HG02642 (cell line): ENCODE data around the gene CTNNA2.
"Not testable (repeated sequence)": the region's sequence is repeated elsewhere in the genome, so short reads cannot be mapped to it uniquely, and the experiment has no call there.

ENCODE experiments used
- ATAC-seq: cut with Tn5 transposase; IDR thresholded peaks from one replicate; pipeline ENCODE4 v1.9.1; 2021; ENCODE audit warnings: mild to moderate bottlenecking; ENCODE audit not compliant: unreplicated experiment, poor library complexity

CTNNA2 gene

DNA sequence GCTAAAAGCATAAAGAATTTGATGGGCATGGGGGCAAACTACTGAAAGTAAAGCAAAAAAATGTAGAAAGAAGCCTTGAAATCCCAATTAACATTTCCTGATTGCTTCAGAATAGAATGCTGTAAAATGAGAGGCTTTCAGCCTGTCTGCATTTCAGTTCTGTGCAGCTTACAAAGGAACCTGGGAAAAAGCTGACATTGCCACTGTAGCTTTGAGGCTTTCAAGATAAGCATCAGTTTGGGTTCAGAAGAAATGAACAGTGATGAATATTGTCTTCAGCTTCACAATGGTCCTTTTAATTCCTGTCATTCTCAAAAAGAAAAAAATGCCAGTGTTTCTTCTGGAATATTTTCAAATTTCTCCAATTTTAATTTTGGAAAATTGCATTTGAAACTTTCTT is 549.0 kb downstream of the CTNNA2 start:
- no peak for ATAC-seq

DNA sequence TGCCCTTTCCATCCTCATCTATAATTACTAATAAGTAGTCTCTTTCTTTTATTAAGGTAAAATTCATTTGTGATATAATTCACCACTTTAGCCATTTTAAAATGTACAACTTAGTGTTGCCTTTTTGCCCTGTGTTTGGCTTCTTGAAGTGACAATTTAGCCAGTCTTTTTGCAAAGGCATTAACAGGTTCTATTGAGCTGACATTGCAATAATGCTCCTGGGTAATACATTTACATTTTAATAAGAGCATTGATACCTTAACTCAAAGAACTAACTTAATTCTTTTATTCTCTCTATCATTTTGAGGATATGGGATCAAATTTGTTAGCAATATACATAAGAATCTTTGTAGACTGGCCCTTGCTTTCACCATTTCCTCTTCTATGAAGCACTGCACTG is 549.4 kb downstream of the CTNNA2 start:
- no peak for ATAC-seq

DNA sequence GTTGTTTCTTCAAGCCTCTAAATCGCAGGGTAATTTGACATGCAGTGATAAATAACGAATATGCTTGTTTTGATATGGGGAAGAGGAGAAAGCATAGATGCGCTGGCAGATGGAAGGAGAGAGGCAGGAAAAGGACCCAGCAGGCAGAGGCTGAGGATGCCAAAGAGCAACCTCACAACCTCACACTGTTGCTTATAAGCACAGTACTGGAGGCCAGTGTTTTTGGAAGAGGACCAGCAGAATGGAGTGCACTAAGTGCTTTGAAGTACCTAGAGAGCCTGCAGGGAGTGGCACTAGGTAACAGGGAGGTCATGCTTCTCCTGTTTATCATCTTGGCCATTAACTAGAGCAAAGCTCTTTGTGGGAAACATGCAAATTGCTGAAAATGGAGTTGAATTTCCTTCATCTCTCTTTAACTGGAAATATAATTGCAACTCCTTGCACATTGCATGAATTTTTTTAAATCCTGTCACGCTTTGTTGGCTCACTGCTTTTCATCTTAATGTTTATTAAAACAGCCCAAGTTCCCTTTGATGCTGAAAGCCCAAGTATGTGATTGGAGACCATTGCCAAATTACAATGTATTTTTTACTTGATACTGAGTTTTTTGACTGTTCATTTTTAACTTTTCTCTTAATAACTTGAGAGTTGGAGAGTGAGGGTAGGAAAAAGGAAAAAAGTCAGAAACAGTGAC is 555.3 kb downstream of the CTNNA2 start:
- no peak for ATAC-seq

DNA sequence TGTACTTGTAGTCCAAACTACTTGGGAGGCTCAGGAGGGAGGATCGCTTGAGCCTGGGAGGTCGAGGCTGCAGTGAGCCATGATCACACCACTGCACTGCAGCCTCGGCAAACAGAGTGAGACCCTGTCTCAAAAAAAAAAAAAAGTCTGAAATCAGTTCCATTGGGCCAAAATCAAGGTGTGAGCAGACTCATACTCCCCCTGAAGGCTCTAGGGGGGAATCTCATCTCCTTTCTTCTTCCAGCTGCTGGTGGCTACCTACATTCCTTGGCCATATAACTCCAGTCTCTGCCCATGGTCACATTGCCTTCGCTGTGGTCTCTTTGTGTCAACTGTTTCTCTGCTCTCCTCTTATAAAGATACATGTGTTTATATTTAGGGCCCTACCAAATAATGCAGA is 557.7 kb downstream of the CTNNA2 start:
- no peak for ATAC-seq

DNA sequence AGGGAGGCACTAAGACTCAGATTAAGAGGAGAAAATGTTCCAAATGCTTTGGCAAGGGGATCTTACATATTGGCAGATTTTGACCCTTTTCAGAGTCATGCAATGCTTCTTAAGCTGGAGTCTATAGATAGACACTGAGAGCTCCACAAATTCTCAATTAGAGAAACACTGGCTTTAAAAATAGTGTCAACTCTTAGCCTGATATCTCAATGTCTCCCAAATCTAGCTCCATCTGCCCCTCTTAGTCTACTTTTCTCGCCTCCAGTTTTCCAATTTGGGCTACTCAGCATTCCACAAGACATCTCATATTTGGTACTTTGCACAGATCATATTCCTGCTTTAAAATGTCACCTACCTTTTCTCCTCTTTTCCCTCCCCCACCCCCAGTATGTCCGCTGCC is 559.1 kb downstream of the CTNNA2 start:
- no peak for ATAC-seq

DNA sequence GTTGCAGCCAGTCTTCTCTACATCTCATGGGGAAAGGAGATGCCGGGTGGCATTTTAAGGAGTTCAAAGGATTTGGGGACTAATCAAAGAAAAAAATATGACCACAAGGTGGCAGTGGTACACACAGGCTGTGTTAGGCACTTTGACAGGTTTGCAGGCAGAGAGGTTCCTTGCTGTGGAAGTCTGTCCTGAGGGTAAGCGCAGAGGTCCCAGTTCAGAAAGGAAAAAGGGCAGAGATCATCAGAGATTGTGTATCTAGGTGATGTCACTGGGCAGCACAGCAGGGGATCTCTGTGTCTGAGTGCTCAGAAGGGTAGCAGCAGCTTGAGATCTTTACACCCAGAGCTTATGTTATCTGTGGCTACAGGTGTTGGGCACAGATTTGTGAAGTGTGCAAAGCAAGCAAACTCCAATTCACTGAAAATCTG is 560.3 kb downstream of the CTNNA2 start:
- ATAC-seq: peak; percentile 76

DNA sequence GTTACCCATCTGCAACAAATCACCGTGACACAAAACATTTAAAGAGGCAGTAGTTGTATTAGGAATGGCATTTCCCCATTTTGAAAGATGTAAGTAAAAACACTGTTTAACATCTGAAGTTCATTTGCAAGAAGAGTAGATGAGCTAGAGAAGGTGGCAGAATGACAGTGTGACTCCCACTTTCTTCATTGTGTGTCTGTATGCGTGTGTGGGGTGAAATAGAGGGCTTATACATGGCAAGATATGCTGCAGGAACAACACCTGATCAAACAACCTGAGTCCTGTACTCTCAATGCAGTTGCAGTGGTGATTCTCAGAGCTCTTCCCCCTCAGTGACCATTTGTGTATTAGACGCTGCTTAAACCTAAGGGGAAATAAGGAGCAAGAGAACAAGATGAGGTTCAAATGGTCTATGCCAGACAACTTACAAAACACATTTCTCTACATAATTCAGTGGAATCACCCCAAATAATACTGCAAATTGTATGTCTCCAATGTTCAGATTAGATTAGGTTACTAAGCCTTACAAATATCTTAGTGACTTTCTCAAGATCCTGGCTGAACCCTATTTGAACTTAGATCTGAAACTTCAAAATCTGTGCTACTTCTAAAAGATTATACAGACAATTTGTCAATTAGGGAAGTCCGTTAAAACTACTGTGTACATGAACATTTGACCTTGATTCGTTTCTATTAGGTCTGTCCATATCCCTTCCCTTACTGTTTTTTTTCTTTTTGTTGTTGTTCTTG is 561.6 kb downstream of the CTNNA2 start:
- no peak for ATAC-seq

DNA sequence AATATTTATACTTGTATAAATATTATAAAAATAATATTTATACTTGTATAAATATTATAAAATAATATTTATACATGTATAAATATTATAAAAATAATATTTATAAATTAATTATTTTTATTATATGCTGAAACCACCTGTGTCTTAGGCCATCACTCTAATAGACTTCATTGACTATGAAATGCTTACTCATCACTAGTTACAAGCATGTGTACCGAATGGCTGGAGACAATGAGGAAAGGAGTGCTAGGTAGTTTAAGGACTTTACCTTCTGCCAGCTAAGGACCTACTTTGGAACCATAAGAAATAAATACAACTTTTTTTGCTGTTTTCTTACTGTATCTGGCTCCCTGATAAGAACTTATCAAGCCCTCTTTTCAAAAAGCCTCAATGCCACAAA is 562.9 kb downstream of the CTNNA2 start:
- no peak for ATAC-seq

DNA sequence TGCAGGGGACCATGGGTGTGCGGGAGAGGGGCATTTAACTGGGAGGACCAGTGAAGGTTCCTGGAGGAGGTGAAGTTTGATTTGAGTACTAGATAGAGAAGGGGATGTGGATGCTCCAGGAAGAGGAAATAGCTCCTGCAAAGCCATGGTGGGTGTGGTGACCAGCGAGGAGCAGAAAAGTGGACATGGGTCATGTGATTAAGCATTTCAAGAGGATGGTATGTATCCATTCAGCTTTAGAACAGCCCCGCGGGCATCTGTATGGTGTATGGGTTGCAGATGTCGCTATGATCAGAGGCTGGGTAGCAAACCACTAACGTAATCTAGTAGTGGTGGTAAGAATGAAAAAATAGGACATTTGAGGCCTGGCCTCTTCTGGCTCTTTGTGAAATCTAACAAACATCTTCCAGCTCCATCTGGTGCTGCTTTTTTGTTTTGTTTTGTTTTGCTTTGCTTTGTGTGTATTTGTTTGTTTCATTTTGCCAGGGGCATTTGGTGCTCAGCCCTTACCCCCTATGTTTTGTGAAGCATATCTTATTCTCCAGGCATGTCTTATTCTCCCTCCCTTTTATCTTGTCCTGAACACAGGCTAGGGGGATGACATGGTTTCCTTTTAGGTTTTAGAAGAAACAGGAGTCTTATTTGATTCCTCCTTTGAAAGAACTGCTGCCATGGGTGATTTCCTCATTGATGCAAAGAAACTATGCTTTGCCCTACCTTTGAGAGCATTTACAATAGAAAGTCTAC is 565.6 kb downstream of the CTNNA2 start:
- no peak for ATAC-seq

DNA sequence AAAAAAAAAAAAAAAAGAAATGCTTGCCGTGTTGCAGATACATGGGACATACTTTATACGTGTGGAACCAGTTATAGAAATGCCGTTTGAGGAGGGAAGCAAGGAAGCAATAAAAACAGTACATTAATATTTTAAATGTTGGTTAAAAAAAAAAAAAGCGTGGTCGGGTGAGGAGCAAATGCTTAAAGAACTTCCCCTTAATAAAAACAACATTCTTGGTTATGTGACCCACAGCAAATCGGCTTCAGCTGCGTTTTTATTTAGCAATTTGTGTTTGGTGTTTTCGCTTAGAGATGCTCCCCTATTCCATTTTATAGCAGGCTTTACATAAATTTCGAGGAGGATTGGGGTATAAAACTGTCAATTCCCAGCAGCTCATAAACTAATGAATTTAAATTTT is 568.1 kb downstream of the CTNNA2 start:
- no peak for ATAC-seq

DNA sequence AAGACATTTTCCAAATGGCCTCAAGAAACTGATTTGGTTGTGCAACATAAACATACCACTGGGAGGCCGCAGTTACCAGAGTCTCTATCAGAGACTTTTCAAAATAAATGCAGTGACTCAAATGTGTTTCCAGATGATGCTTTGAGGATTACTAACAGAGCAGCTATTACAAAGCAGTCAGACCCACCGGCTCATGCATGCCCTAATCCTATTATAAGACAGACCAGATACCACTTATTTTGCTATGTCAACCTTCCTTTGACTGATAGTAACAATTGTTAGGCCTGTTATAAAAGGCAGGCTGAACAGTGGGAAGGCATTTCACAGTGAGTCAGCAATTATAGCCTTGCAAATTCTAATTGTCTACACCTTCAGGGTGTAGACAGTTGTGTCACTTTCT is 574.0 kb downstream of the CTNNA2 start:
- ATAC-seq: no peak

DNA sequence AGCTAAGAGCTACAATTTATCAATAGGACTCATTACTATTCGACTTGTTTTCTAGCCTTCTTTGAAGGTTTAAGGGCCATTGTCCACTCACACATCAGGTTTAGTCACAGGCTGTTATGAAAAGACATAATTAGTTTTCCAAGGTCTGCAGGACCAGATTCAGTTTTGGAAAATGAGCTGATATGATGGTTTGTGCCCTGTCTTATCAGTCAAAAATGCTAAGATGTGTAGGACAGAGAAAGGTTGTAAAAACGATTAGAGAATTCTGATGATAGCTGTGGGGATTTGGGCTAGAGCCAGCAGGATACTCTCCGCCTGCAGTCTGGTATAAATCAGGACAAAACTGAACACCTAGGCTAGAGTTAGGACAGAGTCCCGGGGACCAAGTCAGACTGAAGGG is 578.4 kb downstream of the CTNNA2 start:
- no peak for ATAC-seq

DNA sequence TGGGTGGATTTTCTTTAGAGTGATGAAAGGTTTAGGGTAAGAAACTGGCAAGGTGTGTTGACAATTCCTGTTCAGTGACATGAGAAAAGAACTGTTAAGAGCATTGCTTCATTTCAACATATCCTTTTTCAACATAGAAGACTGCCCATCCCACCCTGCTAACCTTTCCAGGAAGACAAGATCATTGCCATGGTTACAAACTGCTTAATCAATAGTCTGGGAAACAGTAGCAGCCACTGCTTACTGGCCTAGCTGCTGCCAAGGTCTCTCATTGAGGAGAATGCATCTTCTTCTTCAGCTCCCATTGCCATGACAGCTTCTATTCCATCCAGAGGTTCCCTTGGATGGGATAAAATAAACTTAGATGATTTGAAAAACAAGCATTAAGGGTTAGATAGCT is 579.6 kb downstream of the CTNNA2 start:
- no peak for ATAC-seq

DNA sequence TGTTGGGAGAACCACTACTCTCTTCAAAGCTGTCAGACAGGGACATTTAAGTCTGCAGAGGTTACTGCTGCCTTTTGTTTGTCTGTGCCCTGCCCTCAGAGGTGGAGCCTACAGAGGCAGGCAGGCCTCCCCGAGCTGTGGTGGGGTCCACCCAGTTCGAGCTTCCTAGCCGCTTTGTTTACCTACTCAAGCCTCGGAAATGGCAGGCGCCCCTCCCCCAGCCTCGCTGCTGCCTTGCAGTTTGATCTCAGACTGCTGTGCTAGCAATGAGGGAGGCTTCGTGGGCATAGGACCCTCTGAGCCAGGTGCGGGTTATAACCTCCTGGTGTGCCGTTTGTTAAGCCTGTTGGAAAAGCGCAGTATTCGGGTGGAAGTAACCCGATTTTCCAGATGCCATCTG is 585.7 kb downstream of the CTNNA2 start:
- ATAC-seq: not testable (repeated sequence)

DNA sequence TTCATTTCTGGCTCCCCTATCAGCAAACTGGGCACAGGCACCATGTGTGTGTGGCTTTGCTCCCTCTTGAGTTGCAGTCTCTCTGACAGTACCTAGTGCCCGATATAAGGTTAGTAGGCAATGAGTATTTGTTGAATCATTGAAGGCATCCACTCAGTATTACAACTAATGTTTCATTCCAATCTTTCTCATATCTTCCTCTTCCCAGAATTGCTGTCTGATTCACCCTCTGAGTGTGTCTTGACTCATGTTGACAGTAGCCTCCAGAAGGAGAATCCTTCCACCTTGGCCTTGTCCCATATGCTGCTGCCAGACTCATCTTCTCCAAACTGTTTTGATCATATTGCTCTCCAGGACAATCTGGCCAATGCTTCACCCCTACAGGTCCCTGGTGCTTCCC is 589.2 kb downstream of the CTNNA2 start:
- no peak for ATAC-seq

DNA sequence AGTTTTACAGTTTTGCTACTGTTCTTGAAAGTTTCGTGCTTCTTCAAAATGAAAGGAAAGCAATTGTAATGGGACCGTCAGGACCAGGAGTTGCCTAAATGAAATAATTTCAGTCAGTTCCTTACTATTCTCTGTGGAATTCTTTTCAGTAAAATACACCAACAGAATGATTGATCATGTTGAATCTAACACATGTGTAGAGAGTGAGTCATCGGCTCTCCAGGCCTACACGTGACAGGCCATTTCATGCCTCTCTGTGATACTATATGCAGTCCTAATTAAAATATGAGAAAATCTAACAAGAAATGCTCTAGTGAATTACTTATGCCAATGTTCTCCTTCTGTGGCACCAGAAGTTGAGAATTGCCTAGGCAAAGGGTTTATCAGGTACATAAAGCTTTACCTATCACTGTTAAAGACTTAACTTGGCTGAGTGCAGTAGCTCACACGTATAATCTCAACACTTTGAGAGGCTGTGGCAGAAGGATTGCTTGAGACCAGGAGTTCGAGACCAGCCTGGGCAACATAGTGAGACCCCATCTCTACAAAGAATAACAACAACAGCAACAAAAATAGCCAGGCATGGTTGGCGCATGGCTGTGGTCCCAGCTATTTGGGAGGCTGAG is 592.3 kb downstream of the CTNNA2 start:
- ATAC-seq: no peak

DNA sequence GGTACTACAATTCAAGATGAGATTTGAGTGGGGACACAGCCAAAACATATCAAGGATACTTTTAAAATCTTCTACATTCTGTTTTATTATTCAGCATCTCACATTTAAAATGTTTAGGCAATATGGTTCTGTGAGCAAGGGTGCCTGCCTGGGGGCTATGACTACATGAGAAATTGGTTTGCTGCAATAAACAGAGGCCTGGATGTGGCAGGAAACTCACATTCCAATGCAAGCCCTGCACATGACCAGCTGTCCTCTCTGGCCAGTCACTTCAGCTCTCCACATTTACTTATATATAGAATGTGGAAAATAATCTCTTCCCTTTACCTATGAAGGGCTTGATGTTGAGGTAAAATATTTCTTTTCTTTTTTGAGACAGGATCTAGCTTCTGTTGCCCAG is 598.3 kb downstream of the CTNNA2 start:
- no peak for ATAC-seq

DNA sequence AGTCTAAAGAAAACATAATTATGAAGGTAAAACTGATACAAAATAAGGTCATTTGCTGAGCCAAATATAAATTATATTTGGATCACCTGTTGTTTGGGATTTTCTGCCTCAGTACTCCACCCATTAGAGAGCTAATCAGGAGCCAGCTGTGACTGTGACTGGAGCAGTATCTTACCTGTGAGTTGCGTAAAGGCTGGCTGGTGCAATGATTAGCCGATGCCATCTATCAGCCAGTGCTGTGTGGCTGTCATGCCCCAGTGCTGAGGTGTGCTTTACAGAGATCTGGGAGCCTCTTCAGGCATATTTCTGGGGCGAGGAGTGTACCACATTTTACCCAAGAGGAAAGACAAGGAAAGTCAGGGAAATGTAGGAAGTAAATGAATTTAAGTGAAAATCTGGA is 599.9 kb downstream of the CTNNA2 start:
- ATAC-seq: no peak

DNA sequence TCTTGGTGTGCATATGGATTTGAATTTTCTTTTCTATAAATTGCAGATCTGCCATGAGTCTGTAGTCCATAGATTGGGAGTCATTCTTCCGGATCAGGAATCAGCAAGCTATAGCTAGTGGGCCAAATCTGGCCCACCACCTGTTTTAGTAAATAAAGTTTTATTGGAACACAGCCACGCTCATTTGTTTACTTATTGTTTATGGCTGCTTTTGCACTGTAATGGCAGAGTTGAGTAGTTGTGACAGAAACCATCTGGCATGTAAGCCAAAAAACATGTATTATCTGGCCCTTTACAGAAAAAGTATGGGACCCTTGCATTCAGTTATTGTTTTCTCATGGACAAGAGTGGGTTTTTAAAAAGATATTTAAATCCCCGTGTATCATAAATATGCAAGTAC is 600.5 kb downstream of the CTNNA2 start:
- no peak for ATAC-seq

DNA sequence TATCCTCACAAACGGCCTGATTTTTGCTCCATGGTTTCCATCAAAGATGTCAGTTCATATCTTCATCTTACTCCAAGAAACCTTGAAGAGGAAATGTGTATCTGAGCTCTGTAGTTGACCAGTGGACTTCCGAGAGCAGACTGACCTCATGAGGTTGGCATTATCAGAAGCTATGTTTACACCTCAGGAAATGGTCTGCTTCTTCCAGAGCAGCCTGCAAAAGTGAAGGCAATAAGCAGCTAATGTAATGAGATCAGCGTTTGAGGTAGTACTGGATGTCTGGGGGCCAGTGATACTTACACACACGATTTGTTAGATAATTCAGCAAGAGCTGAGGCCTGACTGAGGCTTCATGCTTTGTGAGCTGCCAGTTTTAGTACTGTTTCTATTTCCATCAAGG is 602.0 kb downstream of the CTNNA2 start:
- ATAC-seq: no peak

DNA sequence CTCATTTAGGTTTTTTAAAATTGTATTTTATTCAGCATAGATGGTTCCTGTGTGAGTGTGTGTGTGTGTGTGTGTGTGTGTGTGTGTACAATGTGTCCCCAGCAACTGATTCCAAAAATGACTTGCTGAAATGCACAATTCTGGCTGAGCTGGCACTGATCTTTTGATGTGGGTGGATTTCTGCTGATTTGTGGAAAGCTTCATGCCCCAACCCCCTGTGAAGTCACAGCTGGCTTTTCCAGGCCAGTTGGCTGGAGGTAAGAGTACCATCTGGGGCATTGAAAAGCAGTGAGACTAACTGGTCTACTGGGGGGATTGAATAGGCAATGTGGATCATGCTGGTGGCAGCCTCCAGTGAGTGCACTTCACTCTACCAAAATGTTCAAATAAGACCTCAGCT is 604.5 kb downstream of the CTNNA2 start:
- ATAC-seq: no peak
